Dedifferentiated amniotic fluid mesenchymal stem cell (primary cell): Measurements from ENCODE around the gene C19orf12.

Experiments used
- DNase-seq: peaks from one replicate; pipeline ENCODE4 v3.0.0-alpha.2; 2016; ENCODE audit errors: extremely low spot score

Gene C19orf12

DNA sequence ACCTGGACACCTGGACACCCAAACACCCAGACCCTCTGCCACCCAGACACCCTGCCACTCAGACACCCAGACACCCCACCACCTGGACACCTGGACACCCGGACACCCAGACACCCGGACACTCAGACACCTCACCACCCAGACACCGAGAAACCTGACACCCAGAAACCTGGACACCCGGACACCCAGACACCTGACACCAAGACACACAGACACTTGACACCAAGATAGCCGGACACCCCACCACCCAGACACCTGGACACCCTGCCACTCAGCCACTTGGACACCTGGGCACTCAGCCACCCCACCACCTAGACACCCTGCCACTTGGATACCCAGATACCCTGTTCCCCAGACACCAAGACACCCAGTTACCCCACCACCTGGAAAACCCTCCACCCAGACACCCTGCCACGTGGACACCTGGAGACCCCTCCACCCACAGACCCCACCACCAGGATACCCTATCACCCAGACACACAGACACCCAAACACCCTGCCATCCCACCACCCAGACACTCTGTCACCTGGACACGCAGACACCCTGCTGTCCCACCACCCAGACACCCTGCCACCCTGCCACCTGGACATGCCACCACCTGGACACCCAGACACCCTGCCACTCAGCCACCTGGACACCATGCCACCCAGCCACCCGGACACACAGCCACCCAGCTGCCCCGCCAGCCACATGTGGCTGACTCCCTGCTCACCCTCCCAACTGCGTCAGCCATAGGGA is 17.4 kb downstream of the C19orf12 start:
- DNase-seq = no peak

DNA sequence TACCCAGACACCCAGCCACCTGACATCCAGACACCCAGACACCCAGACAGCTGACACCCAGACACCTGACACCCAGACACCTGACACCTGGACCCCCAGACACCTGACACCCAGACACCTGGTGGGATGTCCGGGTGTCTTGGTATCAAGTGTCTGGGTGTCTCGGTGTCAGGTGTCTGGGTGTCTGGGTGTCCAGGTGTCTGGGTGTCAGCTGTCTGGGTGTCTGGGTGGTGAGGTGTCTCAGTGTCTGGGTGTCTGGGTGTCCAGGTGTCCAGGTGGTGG is 18.6 kb downstream of the C19orf12 start:
- DNase-seq = no peak

DNA sequence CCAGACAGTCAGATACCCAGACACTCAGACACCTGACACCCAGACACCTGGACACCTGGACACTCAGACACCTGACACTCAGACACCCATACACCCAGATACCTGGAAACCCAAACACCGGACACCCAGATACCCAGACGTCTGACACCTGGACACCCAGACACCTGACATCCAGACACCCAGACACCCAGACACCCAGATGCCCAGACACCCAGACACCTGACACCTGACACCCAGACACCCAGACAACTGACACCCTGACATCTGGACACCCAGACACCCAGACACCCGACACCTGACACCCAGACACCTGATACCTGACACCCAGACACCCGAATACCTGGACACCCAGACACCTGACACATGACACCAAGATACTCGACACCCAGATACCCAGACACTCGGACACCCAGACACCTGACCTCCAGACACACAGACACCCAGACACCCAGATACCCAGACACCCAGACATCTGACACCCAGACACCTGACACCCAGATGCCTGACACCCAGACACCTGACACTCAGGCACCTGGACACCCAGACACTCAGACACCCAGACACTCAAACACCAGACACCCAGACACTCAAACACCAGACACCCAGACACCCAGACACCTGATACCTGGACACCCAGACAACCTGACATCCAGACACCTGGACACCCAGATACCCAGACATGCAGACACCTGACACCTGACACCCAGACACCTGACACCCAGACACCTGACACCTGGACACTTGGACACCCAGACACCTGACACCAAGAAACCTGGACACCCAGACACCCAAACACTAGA is 19.1 kb downstream of the C19orf12 start:
- no peak for DNase-seq

DNA sequence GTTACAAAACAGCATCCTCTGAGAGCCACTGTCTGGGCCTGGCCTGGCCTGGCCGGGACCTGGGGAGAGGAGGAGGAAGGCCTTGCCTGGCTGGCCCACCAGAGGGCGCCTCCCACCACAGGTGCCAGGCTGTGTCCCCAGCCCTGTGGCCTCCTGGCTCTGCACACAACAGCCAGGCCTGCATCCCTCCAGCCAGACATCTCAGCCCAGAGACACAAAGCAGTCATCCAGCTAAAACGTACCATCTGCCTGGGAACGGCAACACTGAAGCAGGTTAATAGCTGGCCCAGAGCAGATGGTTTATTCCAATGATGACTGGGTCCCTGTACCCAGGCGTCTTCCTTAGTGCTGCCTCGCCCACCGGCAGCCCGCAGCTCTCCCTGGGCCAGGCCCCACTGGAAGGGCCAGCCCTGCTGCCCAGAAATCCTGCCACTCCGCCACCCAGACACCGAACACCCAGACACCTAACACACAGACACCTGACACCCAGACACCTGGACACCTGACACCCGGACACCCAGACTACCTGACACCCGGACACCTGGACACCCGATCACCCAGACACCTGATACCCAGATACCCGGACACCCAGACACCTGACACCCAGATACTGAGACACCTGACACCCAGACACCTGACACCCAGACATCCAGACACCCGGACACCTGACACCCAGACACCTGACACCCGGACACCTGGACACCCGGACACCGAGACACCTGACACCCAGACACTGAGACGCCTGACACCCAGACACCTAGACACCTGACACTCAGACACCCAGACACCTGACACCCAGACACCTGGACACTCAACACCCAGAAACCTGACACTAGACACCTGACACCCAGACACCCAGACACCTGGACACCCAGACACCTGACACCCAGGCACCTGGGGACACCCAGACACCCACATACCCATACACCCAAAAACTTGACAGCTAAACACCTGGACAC is 20.1 kb downstream of the C19orf12 start:
- peak; percentile 33 for DNase-seq

DNA sequence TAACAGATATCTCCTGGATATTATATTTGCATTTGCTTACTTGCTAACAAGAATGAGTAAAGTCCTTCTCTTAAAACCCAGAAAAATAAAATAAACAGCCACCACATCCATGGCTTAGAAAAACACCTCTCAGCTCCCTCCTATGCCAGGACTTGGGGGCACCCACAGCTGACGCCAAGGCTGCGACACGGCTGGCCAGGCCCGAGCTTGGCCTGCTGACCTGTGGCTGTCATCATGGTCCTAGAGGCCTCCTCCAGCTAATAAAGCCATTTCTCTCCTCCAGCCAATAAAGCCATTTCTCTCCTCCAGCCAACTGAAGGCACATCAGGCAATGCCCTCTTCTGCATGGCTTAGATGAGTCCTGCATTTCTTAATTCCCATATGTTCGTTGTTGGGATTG is 20.9 kb downstream of the C19orf12 start:
- DNase-seq = no peak

DNA sequence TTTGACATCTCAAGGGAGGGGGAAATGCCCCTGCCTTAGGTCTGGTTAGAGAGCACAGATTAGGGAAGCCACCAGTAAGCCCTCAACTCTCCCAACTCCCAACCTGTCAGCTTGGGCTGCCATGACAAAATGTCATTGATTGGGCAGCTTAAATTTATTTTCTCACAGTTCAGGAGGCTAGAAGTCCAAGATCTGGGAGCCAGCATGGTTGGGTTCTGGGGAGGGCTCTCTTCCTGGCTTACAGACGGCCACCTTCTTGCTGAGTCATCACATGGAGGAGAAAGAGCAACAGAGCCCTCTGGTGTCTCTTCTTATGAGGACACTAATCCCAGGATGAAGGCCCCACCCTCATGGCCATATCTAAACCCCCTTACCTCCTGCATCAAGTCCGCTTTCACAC is 24.2 kb downstream of the C19orf12 start:
- no peak for DNase-seq

DNA sequence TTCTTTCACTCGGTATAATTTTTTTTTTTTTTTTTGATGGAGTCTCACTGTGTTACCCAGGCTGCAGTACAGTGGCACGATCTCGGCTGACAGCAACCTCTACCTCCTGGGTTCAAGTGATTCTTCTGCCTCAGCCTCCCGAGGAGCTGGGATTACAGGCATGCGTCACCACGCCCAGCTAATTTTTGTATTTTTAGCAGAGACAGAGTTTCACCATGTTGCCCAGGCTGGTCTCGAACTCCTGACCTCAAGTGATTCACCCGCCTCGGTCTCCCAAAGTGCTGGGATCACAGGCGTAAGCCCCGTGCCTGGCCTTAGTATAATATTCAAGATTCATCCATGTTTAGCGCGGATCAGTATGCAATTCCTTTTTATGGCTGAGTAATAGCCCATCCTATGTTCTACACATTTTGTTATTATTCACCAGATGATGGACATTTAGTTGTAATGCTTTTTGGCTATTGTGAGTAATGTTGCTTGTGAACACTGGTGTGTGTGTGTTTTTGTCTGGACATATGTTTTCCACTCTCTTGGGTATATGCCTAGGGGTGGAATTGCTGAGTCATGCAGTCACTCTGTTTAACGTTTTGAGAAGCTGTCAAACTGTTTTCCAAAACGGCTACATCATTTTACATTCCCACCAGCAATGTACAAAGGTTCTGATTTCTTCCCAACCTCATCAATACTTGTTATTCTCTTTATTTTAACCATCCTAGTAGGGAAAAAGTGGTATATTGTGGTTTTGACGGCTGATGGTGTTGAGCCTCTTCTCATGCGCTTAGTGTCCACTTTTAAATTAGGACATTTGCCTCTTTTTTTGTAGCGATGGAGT is 26.9 kb downstream of the C19orf12 start:
- peak; percentile 21 for DNase-seq

DNA sequence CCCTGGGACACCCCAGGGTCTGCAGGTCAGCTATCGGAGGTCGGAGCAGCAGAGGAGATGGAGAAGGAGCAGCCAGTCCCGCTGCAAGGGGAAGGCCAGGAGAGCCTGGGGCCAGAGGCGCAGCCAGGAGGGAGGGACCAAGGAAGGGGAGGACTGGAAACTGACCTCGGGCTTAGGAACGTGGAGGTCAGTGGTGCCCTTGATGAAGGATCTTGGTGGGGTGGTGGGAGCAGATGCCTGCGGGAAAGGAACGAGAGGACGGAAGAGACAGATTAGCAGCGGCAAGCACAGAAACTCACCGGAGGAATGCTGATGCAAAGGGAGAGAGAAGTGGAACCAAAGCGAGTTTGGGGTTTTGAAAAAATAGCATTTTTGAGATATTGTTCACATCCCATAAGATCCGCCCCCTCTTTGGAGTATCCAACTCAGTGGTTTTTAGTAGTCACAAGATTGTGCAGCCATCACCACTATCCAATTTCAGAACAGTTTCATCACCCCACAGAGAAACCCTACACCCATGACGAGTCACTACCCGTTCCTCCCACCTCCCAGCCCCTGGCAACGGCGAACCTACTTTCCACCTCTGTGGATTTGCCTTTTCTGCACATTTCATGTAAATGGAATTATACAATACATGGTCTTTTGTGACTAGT is 27.7 kb downstream of the C19orf12 start:
- peak; percentile 99 for DNase-seq

DNA sequence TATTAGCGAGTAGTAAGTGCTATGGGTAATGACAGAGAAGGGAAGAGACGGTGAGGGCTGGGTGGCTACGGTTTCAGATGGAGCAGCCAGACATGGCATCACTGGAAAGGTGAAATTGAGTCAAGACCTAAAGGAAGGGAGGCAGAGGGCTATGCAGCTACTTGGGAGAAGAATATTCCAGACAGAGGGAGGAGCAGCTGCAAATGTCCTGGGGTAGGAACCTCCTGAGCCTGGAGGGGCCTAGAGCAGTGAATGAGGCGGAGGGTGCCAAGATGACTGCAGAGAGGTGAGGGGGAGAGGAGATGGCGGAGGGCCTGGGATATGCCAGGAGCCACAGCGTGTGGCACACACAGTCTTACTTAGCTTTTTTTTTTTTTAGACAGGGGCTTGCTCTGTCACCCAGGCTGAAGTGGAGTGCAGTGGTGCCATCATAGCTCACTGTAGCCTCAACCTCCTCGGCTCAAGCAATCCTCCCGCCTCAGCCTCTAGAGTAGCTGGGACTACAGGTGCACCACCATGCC is 28.7 kb downstream of the C19orf12 start:
- no peak for DNase-seq

DNA sequence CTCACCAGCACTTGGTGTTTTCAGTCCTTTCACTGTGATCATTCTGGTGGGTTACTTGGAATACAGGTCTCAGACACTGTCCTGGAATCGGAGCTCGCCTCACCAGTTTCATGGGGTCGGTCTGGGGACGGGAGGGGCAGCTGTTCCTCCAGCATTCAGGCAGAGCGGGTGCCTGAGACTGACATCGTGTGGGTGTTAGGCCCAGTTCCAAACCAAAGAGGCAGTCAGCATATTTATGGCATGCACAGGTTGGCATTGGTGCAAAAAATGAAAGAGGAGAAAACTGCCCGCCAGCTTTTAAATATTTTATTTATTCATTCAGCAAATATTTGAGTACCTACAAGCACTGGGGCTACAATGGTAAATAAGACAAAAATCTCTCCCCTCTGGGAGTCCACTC is 29.7 kb downstream of the C19orf12 start:
- DNase-seq = no peak

DNA sequence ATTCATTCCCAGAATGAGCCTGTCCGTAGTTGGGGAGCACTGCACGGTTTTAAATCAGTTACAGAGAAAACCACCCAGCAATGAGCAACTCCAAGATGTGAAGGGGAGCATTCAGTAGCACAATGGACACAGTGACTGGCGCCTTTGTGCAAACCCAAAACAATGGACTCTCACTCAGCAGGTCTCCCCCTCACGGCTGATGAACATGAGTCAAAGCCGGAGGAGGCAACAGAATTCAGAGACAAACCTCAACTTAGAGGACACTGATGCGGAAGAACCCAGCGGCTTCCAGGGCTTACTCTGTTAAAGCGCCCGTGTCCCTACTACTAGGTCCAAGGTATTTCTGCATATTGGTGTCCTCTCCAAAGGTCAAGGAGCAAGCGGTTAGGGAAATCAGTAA is 32.1 kb downstream of the C19orf12 start:
- DNase-seq = no peak

DNA sequence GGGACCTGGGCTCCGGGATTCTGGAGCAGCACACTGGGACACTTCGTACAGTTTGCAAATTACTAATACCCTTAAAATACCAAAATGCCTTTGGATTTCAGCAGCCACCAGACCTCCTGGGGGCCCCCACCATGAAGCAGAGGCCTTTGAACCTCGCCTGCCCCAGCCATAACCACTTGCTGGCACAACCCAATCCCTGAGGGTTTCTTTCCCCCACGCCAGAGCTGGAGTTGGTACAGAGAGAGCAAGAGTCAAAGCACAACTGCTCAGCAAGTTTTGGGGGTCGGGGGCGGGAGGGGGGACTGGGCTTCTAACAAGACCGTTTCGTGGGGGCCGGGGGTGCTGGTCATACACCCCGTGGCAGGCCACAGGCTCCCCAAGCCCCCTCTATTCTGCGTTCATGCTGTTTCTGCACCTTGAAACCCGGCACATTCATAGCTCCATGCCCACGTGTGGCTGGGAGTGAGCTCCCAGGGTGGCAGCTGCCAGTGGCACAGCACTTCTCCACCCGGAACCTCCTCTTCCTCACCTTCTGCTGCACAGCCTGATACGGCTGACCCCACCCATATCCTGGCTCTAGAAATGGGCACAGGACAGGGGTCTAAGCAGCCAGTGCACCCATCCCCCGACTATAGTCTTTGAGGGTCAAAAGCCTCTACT is 32.7 kb downstream of the C19orf12 start:
- DNase-seq = no peak

DNA sequence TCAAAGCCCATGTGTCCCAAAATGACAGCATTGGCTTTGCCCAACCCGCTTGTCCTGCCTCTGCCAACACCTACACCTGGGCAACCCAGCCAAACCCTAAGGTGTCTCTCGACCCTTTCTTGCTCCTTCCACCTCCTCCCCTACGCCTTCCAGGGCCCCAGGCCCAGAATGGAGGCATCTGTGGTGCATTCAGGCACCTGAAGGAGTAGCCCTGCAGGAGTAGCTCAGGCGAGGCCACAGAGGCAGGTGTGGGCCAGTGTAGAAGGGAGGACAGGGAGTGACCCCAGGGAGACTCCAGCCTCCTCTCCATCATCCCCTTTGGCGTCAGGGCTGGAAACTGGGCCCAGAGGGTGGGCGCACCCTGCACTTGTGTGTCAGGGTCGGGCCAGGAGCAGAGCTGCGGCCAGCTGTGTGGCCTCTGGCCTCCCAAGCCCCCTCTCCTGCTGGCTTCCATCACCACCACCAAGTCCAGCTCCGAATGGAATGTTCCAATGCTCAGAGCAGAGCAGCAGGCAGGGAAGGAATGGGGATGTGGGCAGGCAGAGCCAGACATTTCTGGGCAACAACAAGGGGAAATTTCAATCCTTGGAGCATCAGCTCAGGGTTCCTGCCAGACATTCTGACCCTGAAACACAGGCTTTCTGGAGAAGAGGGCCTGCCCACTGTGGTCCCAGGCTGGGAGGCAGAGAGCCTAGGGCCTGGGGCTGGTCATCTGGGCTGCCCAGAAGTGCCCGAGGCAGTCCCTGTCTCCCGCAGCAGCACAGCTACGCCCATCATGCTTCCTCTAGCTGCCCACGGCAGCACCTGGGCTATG is 33.4 kb downstream of the C19orf12 start:
- DNase-seq = no peak

DNA sequence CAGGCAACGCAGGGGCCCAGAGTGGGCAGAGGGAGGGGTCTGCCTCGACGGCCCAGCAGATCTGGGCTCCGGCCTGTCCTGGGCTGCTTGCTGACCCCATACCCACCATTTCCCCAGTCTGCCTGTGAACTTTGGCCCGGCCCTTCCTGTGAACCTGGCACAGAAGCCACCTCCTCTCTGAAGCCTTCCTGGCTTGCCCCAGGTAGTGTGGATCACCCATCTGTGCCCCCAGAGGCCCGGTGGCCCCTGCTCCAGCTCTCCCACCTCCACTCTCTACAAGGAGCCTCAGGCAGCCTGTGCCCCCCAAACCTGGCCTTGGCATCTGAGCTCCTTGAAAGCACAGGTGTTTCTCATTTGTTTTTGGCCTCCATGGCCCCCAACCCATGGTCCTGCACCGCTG is 34.1 kb downstream of the C19orf12 start:
- no peak for DNase-seq

DNA sequence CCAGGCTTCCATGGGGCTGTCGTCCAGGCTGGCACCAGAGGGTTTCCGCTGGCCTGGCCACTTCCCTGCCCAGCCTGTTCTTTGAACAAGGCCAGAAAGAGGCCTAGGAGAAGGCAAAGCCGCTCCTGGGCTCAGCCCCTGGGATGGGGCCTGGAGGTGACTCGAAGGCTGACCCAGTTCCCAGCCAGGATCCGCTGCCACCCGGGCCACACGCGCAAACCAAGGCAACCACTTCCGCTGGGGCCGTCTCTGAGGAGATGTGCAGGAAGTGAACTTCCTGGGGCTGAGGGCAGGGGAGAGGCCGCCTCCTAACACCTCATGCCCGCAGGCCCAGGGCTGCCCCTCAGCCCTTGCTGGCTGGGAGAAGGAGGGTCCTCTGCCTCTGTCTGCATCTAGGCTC is 34.6 kb downstream of the C19orf12 start:
- no peak for DNase-seq

DNA sequence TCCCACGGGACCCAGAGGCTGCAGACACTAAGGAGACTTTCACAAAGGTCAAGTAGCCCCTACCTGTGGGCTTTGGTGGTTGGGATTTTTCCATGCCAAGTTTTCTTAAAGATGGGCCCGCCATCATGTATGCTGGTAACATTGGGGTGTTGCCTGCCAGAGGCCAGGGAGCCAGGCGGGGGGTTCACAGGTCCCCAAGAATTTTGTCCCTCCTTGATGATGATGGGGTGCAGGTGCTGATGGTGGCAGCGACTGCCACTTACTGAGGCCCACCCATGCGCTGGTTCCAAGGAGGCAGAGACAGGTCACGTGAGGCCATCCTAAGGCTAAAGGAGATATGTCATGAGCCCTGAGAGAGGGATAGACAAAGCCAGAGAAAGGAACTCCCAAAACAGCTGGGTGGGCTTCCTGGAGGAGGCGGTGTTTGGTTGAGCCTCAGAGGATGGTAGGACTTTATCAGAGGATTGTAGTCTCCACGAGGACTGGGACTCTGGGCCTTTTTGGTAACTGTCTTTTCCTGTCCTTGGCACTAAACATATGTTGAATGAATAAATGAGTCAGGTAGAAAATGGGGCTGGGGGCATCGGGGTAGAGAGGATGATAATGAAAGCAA is 35.4 kb downstream of the C19orf12 start:
- DNase-seq = no peak

DNA sequence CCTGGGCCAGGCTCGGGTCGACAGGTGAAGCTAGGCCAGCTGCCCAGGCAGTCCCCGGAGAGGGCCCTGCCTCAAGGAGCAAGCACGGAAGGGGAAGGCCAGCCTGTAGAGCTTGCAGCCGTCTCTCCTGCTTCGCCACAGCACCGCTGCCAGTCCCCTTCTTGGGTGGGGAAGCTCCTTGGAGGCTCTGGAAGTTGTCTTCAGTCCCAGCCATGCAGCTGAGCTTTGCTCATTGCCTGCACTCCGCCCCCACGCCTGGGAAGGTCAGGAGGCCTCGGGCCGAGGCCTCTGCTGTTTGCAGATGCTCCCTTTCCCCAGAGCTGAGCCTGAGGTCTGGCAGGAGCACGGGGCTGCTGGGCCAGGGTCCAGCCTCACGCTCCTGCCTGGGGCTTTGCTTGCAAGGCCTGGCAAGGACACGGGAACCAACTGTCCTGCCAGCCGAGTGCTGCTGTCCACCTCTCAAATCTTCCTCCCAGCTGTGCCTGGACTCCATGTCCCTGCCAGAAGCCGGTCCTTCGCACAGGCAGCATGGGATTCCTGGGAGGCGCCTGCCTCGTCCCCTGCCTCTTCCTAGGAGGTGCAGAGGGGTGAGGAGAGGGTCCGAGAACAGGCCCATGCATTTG is 36.5 kb downstream of the C19orf12 start:
- DNase-seq = no peak

DNA sequence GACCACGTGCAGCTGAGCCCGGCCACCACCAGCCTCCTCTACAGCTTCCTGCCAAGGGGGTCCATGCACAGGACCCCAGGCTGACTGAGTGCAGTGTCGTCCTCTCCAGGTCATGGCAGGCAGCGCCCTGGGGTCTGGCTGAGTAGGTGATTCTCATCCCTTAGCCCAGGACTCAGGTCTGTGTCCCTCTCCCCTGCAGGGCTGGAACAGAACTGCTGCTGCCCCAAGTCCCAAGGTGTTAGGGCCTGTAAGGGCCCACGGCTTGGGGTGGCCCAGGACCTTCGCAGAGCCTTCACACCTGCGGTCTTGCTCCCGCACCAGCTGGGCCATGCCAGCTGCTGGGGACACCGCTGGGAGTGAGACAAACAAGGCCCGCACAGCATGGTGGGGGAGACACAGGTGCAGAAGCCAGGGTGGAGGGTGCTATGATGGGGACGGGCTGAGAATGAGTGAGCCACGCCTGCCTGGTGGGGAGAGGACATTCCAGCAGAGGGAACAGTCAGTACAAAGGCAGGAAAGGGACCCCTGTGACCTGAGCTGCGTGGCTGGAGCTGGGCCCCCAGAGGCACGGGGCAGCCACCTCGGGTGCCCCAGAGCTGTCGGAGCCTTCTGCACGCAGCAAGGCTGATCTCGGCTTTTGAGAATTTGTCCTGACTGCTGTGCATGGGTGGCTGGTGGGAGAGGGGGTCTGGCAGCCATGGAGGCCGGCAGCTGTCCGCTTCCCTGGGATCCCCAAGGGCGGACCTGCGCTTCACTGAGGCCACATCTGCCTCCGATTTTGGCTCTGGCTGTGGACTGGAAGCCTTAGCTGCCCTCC is 37.9 kb downstream of the C19orf12 start:
- no peak for DNase-seq
